Central memory CD4-positive, alpha-beta T cell (primary cell): ENCODE data around the gene SMCR8.
"Not testable (repeated sequence)": the region's sequence is repeated elsewhere in the genome, so short reads cannot be mapped to it uniquely, and the experiment has no call there.

Experiments
- DNase-seq: peaks from one replicate; pipeline ENCODE4 v3.0.0; 2022

SMCR8 gene

GRCh38 chr17:18361837-18362697 is 47.0 kb downstream of the SMCR8 start:
- DNase-seq: no peak

- no peak for DNase-seq
These were observed 47.6 kb downstream of the SMCR8 start for GRCh38 chr17:18362698-18363100.

- peak; percentile 87 for DNase-seq
These were observed 48.3 kb downstream of the SMCR8 start, which contains the start of gene SHMT1 for GRCh38 chr17:18363101-18364049. Gene SHMT1, minus strand, starts transcription at chr17:18363550. Its CDS starts 7,569 bp downstream, at chr17:18355981.

- DNase-seq: no peak
These were observed 49.1 kb downstream of the SMCR8 start for GRCh38 chr17:18364166-18364565.

GRCh38 chr17:18368946-18369345 is 53.9 kb downstream of the SMCR8 start:
- DNase-seq: no peak

GRCh38 chr17:18370761-18371160 is 55.7 kb downstream of the SMCR8 start:
- DNase-seq: no peak

GRCh38 chr17:18371455-18371854 is 56.4 kb downstream of the SMCR8 start:
- no peak for DNase-seq

- not testable (repeated sequence) for DNase-seq
These were observed 58.1 kb downstream of the SMCR8 start for GRCh38 chr17:18373181-18373580.

- DNase-seq: no peak
These were observed 59.1 kb downstream of the SMCR8 start for GRCh38 chr17:18374216-18374615.
